ENCODE results near the gene HOXB4.

Gene HOXB4

GRCh38 chr17:48577946-48578615 is at the start of gene HOXB4:
Gene HOXB4, minus strand, starts transcription at chr17:48578350. Its CDS starts 31 bp downstream, at chr17:48578319.
- no peak for DNase-seq (ENCODE audit: low spot score)

- no peak for DNase-seq (ENCODE audit: low spot score)
Observed at GRCh38 chr17:48627118-48627597, 49.0 kb upstream of the HOXB4 start.

GRCh38 chr17:48626245-48627117 is 48.3 kb upstream of the HOXB4 start, which contains the start of gene HOXB9:
Gene HOXB9, minus strand, starts transcription at chr17:48626358. Its CDS starts 89 bp downstream, at chr17:48626269.
- DNase-seq (ENCODE audit: low spot score), result no peak

GRCh38 chr17:48625495-48626244 is 47.5 kb upstream of the HOXB4 start:
- DNase-seq (ENCODE audit: low spot score), result peak; percentile 65

- no peak for DNase-seq (ENCODE audit: low spot score)
Observed at GRCh38 chr17:48624544-48625494, 46.7 kb upstream of the HOXB4 start.

GRCh38 chr17:48624118-48624517 is 46.0 kb upstream of the HOXB4 start:
- DNase-seq (ENCODE audit: low spot score), result no peak

GRCh38 chr17:48623583-48623982 is 45.4 kb upstream of the HOXB4 start:
- DNase-seq (ENCODE audit: low spot score), result no peak

- no peak for DNase-seq (ENCODE audit: low spot score)
Observed at GRCh38 chr17:48622857-48623256, 44.7 kb upstream of the HOXB4 start.

- no peak for DNase-seq (ENCODE audit: low spot score)
Observed at GRCh38 chr17:48621410-48622392, 43.6 kb upstream of the HOXB4 start.

GRCh38 chr17:48620461-48621139 is 42.5 kb upstream of the HOXB4 start:
- DNase-seq (ENCODE audit: low spot score), result no peak

GRCh38 chr17:48619826-48620449 is 41.8 kb upstream of the HOXB4 start:
- DNase-seq (ENCODE audit: low spot score), result no peak

GRCh38 chr17:48618256-48618896 is 40.2 kb upstream of the HOXB4 start:
- DNase-seq (ENCODE audit: low spot score), result peak; percentile 99

- DNase-seq (ENCODE audit: low spot score), result no peak
Observed at GRCh38 chr17:48617471-48618255, 39.5 kb upstream of the HOXB4 start.

- no peak for DNase-seq (ENCODE audit: low spot score)
Observed at GRCh38 chr17:48616717-48617470, 38.7 kb upstream of the HOXB4 start.

GRCh38 chr17:48615963-48616716 is 38.0 kb upstream of the HOXB4 start:
- DNase-seq (ENCODE audit: low spot score), result no peak
